ENCODE data around the gene RAPSN.

RAPSN gene

DNA sequence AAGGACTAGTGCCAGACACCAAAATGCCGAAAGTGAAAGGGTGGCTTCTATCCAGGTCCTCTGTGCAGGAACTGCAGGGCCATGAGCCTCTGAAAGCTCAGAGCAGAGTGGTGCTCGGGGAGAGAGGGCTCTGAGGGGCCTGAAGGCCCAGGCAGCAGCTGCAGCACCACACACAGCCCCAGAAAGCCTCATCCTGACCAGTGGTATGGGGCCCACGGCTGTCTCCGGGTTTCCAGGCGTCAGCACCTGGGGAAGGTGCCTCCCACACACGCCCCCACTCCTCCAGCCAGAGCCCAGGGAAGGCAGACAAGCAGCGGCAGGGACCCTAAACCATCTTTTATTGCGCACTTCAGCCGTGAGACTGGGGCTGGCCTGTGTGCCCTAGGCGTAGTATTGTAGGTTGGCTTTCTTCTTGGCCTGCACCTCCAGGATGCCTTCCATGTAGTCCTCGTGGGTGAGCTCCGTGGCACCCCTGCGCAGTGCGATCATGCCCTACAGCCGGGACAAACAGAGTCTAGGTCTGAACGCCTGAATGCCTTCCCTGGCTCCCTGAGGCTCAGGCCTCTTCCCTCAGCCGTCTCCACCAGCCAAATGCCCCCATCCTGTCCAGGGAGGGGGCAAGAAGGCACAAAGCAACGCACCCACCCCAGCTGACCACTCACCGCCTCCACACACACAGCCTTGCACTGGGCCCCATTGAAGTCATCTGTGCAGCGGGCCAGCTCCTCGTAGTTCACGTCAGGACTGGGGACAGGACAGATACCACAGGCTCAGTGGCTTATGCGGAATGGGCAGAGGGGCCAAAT, 30.3 kb downstream of the RAPSN start:
- DNase-seq (ENCODE audit: low read depth, low spot score): no peak
- TF ChIP-seq FOXP2 (optimal IDR thresholded peaks at IDR 0.05; ENCODE audit: control extremely low read depth, extremely low read length, insufficient read depth): no peak
- TF ChIP-seq EZH2 (IDR thresholded peaks at IDR 0.05): no peak
- TF ChIP-seq POLR2AphosphoS5 (IDR thresholded peaks at IDR 0.05; ENCODE audit: borderline replicate concordance, low read depth, low read length): no peak
- Histone ChIP-seq H3K9me3 (ENCODE audit: low read depth, low read length) (no peaks in the 10 kb centered on the region), H3K36me3 (ENCODE audit: insufficient read depth, low read length) (peaks cover 58% of the 10 kb centered on the region), H3K4me3 (no peak overlapping the region), H3K27ac (no peak overlapping the region), H3K9ac (ENCODE audit: insufficient read length) (no peak overlapping the region)

DNA sequence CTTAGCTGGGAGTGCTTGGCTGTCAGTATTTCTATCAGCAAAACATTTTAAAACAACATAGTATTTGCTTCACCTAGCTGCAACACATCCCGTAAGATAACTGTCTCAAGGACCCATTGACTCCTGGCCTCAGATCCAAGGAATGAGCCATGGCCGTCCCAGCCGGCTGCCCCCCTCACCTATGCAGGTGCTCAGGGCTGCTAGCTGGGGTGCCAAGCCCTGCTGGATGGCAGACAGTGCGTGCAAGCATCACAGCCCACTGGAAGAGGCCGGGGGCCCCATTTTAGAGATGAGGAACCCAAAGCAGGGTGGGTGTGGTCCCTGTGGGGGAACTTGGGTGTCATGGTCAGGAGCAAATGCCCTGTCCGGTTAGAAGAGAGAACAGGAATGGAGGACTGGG, 31.2 kb downstream of the RAPSN start:
- Histone ChIP-seq H3K9ac (ENCODE audit: insufficient read length) (no peak overlapping the region), H3K36me3 (ENCODE audit: insufficient read depth, low read length) (peaks cover 48% of the 10 kb centered on the region), H3K27ac (no peak overlapping the region)

GRCh38 chr11:47415949-47416472, 32.9 kb downstream of the RAPSN start:
- peak overlapping the region; percentile 54; the same call in 1 of the 2 replicates for H3K27ac ChIP-seq
- no peaks in the 10 kb centered on the region for H3K9me3 ChIP-seq (ENCODE audit: low read depth, low read length)
- no peak for DNase-seq (ENCODE audit: low read depth, low spot score)
- no peak for TF ChIP-seq POLR2AphosphoS5 (IDR thresholded peaks at IDR 0.05; ENCODE audit: borderline replicate concordance, low read depth, low read length)
- TF ChIP-seq FOXP2 (optimal IDR thresholded peaks at IDR 0.05; ENCODE audit: control extremely low read depth, extremely low read length, insufficient read depth): no peak
- H3K36me3 ChIP-seq (ENCODE audit: insufficient read depth, low read length): peaks cover 33% of the 10 kb centered on the region
- no peak overlapping the region for H3K4me3 ChIP-seq
- H3K9ac ChIP-seq (ENCODE audit: insufficient read length): no peak overlapping the region

More for the DNA sequence above, 31.2 kb downstream of the RAPSN start:
- no peak for DNase-seq (ENCODE audit: low read depth, low spot score)
- TF ChIP-seq FOXP2 (optimal IDR thresholded peaks at IDR 0.05; ENCODE audit: control extremely low read depth, extremely low read length, insufficient read depth) (no peak), POLR2AphosphoS5 (IDR thresholded peaks at IDR 0.05; ENCODE audit: borderline replicate concordance, low read depth, low read length) (peak; percentile 18; the same call in 1 of the 2 replicates)
- Histone ChIP-seq H3K9me3 (ENCODE audit: low read depth, low read length) (no peaks in the 10 kb centered on the region), H3K4me3 (no peak overlapping the region)

GRCh38 chr11:47415091-47415854, 33.7 kb downstream of the RAPSN start:
- peaks cover 28% of the 10 kb centered on the region for H3K36me3 ChIP-seq (ENCODE audit: insufficient read depth, low read length)
- H3K9ac ChIP-seq (ENCODE audit: insufficient read length): no peak overlapping the region

DNA sequence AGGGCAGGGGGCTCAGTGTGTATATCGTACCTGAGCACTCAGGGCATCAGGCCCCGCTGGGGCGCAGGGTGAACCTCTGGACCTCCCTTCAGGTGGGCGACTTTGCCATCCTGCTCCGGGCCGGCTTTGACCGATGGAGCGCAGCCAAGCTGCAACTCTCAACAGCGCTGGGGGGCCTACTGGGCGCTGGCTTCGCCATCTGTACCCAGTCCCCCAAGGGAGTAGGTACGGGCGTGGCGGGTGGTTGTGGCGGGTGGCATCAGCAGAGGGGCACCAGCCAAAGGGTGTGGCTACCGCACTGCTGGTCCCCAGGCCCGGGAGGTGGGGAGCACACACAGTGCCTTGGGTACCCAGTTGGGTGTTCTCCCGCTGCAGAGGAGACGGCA, 34.3 kb downstream of the RAPSN start:
- Histone ChIP-seq H3K27ac (no peak overlapping the region), H3K9me3 (ENCODE audit: low read depth, low read length) (no peaks in the 10 kb centered on the region), H3K4me3 (no peak overlapping the region), H3K9ac (ENCODE audit: insufficient read length) (no peak overlapping the region), H3K36me3 (ENCODE audit: insufficient read depth, low read length) (peaks cover 22% of the 10 kb centered on the region)
- no peak for TF ChIP-seq EZH2 (IDR thresholded peaks at IDR 0.05)
- no peak for TF ChIP-seq POLR2AphosphoS5 (IDR thresholded peaks at IDR 0.05; ENCODE audit: borderline replicate concordance, low read depth, low read length)
- TF ChIP-seq FOXP2 (optimal IDR thresholded peaks at IDR 0.05; ENCODE audit: control extremely low read depth, extremely low read length, insufficient read depth): no peak
- no peak for DNase-seq (ENCODE audit: low read depth, low spot score)

More at GRCh38 chr11:47415091-47415854, 33.7 kb downstream of the RAPSN start:
- H3K4me3 ChIP-seq: no peak overlapping the region
- peak overlapping the region; percentile 54; the same call in 1 of the 2 replicates for H3K27ac ChIP-seq
- DNase-seq (ENCODE audit: low read depth, low spot score): no peak
- H3K9me3 ChIP-seq (ENCODE audit: low read depth, low read length): no peaks in the 10 kb centered on the region
- TF ChIP-seq EZH2 (IDR thresholded peaks at IDR 0.05): no peak
- TF ChIP-seq FOXP2 (optimal IDR thresholded peaks at IDR 0.05; ENCODE audit: control extremely low read depth, extremely low read length, insufficient read depth): no peak
- TF ChIP-seq POLR2AphosphoS5 (IDR thresholded peaks at IDR 0.05; ENCODE audit: borderline replicate concordance, low read depth, low read length): no peak

GRCh38 chr11:47413908-47414684, 34.8 kb downstream of the RAPSN start:
- no peak for TF ChIP-seq EZH2 (IDR thresholded peaks at IDR 0.05)
- TF ChIP-seq FOXP2 (optimal IDR thresholded peaks at IDR 0.05; ENCODE audit: control extremely low read depth, extremely low read length, insufficient read depth): no peak
- TF ChIP-seq POLR2AphosphoS5 (IDR thresholded peaks at IDR 0.05; ENCODE audit: borderline replicate concordance, low read depth, low read length): no peak; the same call in 1 of the 2 replicates

DNA sequence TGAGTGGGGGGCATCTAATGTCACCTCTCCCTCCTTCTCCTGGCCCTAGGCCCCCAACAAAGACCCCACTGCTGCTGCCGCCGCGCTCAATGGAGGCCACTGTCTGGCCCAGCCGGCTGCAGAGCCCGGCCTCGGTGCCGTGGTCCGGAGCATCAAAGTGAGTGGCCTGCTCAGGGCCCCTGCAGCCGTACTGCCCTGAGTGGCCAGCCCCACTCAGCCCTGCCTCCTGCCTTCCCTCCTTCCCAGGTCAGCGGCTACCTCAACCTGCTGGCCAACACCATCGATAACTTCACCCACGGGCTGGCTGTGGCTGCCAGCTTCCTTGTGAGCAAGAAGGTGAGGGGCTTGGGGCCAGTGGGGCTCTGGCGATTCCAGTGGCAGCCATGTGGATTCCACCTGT, 35.6 kb downstream of the RAPSN start:
- no peak overlapping the region for H3K4me3 ChIP-seq
- TF ChIP-seq POLR2AphosphoS5 (IDR thresholded peaks at IDR 0.05; ENCODE audit: borderline replicate concordance, low read depth, low read length): no peak
- TF ChIP-seq EZH2 (IDR thresholded peaks at IDR 0.05): no peak
- no peak overlapping the region for H3K27ac ChIP-seq
- no peaks in the 10 kb centered on the region for H3K9me3 ChIP-seq (ENCODE audit: low read depth, low read length)
- peaks cover 10% of the 10 kb centered on the region; the same call in 1 of the 2 replicates for H3K36me3 ChIP-seq (ENCODE audit: insufficient read depth, low read length)
- no peak overlapping the region for H3K9ac ChIP-seq (ENCODE audit: insufficient read length)
- no peak for DNase-seq (ENCODE audit: low read depth, low spot score)

More at GRCh38 chr11:47413908-47414684, 34.8 kb downstream of the RAPSN start:
- Histone ChIP-seq H3K36me3 (ENCODE audit: insufficient read depth, low read length) (peaks cover 18% of the 10 kb centered on the region), H3K4me3 (no peak overlapping the region), H3K9me3 (ENCODE audit: low read depth, low read length) (no peaks in the 10 kb centered on the region), H3K27ac (no peak overlapping the region), H3K9ac (ENCODE audit: insufficient read length) (no peak overlapping the region)
- no peak for DNase-seq (ENCODE audit: low read depth, low spot score)
